Nephron (organoid): Measurements from ENCODE around the gene RERE.

Experiments used
- H3K27ac Mint-ChIP-seq, 3 experiments: 2 replicates each; pipeline ENCODE4 v1.8.0; 2020; ENCODE audit warnings: mixed read lengths in 3 of 3, mild to moderate bottlenecking in 2 of 3, moderate library complexity in 1 of 3
- H3K27me3 Mint-ChIP-seq: 2 replicates; pipeline ENCODE4 v1.8.0; 2021; ENCODE audit warnings: low read depth, mild to moderate bottlenecking, moderate library complexity, mixed read lengths
- H3K36me3 Mint-ChIP-seq: 2 replicates; pipeline ENCODE4 v1.8.0; 2020; ENCODE audit warnings: low read depth, mixed read lengths
- H3K4me1 Mint-ChIP-seq: 2 replicates; pipeline ENCODE4 v1.8.0; 2020; ENCODE audit warnings: mixed read lengths
- H3K4me3 Mint-ChIP-seq, 3 experiments: 2 replicates each; pipeline ENCODE4 v1.8.0; 2020; ENCODE audit warnings: mild to moderate bottlenecking in 3 of 3, mixed read lengths in 3 of 3, moderate library complexity in 2 of 3
- H3K9me3 Mint-ChIP-seq: 2 replicates; pipeline ENCODE4 v1.8.0; 2020; ENCODE audit warnings: mixed read lengths
- CTCF ChIP-seq, 3 experiments: fragments of 200-600 bp; sonication (generic); IDR thresholded peaks; one replicate each; pipeline ENCODE4 v1.5.0; 2021; ENCODE audit warnings: antibody characterized with exemption in 3 of 3; ENCODE audit not compliant: unreplicated experiment in 3 of 3

The RERE gene

GRCh38 chr1:8352886-8353785, 464.3 kb downstream of the RERE start:
- Mint-ChIP-seq H3K9me3 (no peaks in the 10 kb centered on the region), H3K4me3 (no peak overlapping the region), H3K27me3 (peaks cover 6% of the 10 kb centered on the region), H3K27ac (peak overlapping the region; percentile 73 to 92 (median 86)), H3K4me1 (peaks cover 12% of the 10 kb centered on the region), H3K36me3 (peaks cover 53% of the 10 kb centered on the region)
- TF ChIP-seq CTCF (IDR thresholded peaks at IDR 0.05; ENCODE audit: unreplicated experiment in 3 of 3), result no peak

- Mint-ChIP-seq H3K36me3 (peaks cover 48% of the 10 kb centered on the region), H3K9me3 (no peaks in the 10 kb centered on the region), H3K27ac (peak overlapping the region; percentile 73 to 92 (median 86)), H3K4me1 (peaks cover 12% of the 10 kb centered on the region), H3K27me3 (peaks cover 6% of the 10 kb centered on the region), H3K4me3 (no peak overlapping the region)
- no peak for TF ChIP-seq CTCF (IDR thresholded peaks at IDR 0.05; ENCODE audit: unreplicated experiment in 3 of 3)
These were observed 465.0 kb downstream of the RERE start for GRCh38 chr1:8352471-8352845.

- Mint-ChIP-seq H3K27me3 (peaks cover 6% of the 10 kb centered on the region), H3K4me1 (peaks cover 14% of the 10 kb centered on the region), H3K27ac (peak overlapping the region; percentile 73 to 92 (median 86)), H3K9me3 (no peaks in the 10 kb centered on the region), H3K4me3 (no peak overlapping the region), H3K36me3 (peaks cover 42% of the 10 kb centered on the region)
- TF ChIP-seq CTCF (IDR thresholded peaks at IDR 0.05; ENCODE audit: unreplicated experiment in 3 of 3), result peak; percentile 54 to 59 (median 55)
These were observed 465.6 kb downstream of the RERE start for GRCh38 chr1:8351693-8352470.

- Mint-ChIP-seq H3K4me1 (peaks cover 21% of the 10 kb centered on the region), H3K4me3 (no peak overlapping the region), H3K9me3 (no peaks in the 10 kb centered on the region), H3K27me3 (peaks cover 6% of the 10 kb centered on the region), H3K36me3 (peaks cover 34% of the 10 kb centered on the region), H3K27ac (no peak overlapping the region)
- no peak for TF ChIP-seq CTCF (IDR thresholded peaks at IDR 0.05; ENCODE audit: unreplicated experiment in 3 of 3)
These were observed 466.3 kb downstream of the RERE start for GRCh38 chr1:8350914-8351684.

- no peak overlapping the region for H3K4me3 Mint-ChIP-seq
- H3K27me3 Mint-ChIP-seq, result peaks cover 6% of the 10 kb centered on the region
- TF ChIP-seq CTCF (IDR thresholded peaks at IDR 0.05; ENCODE audit: unreplicated experiment in 3 of 3), result no peak
- H3K9me3 Mint-ChIP-seq, result no peaks in the 10 kb centered on the region
- H3K36me3 Mint-ChIP-seq, result peaks cover 25% of the 10 kb centered on the region
- no peak overlapping the region for H3K27ac Mint-ChIP-seq
- H3K4me1 Mint-ChIP-seq, result peaks cover 21% of the 10 kb centered on the region
These were observed 467.5 kb downstream of the RERE start for GRCh38 chr1:8349961-8350360.
